Measurements from ENCODE around the gene DPM1. TPM values are rescaled to one million over a fixed set of nuclear protein-coding genes. Genes with fewer than 3 reads are reported as not detected.

The DPM1 gene
- total RNA-seq, 1 experiment from 2014 or later: 57.8 TPM

DNA sequence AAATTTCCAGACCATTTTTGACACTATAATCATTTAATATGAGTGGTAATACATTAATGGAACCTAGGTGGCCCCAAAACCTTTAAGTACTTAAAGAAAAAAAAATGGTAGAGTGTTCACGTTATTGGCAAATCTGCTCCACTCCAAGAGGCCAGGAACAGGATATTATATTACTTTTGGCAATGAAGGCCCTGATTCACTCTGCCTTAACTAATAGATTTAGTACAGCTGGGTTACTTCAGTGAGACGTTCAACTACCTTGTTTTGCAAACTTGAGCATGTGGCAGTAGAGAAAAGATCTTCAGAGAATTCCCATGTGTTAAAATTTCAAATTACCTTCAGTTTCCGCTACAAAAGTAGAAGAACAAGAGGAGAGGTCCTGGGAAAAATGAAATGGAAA is 39.9 kb downstream of the DPM1 start (continued):
- TF ChIP-seq ZNF532 (CRISPR knock-in tag; IDR thresholded peaks at IDR 0.05; ENCODE audit: borderline replicate concordance) (no peak), NFATC4 (CRISPR knock-in tag; IDR thresholded peaks at IDR 0.05) (no peak)

GRCh38 chr20:50916934-50917333 is 41.4 kb downstream of the DPM1 start:
- Mint-ChIP-seq H3K4me1 (peaks cover 75% of the 10 kb centered on the region), H3K36me3 (peaks cover 12% of the 10 kb centered on the region), H3K27ac (peak overlapping the region; percentile 83), H3K4me3 (peak overlapping the region; percentile 5; the same call in 1 of the 2 replicates), H3K9me3 (no peaks in the 10 kb centered on the region), H3K27me3 (ENCODE audit: low read depth) (no peaks in the 10 kb centered on the region)
- TF ChIP-seq AR (CRISPR knock-in tag; IDR thresholded peaks at IDR 0.05): no peak
- TF ChIP-seq, protein P1, sequence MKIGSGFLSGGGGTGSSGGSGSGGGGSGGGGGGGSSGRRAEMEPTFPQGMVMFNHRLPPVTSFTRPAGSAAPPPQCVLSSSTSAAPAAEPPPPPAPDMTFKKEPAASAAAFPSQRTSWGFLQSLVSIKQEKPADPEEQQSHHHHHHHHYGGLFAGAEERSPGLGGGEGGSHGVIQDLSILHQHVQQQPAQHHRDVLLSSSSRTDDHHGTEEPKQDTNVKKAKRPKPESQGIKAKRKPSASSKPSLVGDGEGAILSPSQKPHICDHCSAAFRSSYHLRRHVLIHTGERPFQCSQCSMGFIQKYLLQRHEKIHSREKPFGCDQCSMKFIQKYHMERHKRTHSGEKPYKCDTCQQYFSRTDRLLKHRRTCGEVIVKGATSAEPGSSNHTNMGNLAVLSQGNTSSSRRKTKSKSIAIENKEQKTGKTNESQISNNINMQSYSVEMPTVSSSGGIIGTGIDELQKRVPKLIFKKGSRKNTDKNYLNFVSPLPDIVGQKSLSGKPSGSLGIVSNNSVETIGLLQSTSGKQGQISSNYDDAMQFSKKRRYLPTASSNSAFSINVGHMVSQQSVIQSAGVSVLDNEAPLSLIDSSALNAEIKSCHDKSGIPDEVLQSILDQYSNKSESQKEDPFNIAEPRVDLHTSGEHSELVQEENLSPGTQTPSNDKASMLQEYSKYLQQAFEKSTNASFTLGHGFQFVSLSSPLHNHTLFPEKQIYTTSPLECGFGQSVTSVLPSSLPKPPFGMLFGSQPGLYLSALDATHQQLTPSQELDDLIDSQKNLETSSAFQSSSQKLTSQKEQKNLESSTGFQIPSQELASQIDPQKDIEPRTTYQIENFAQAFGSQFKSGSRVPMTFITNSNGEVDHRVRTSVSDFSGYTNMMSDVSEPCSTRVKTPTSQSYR (CRISPR knock-in tag; IDR thresholded peaks at IDR 0.05): no peak
- TF ChIP-seq NFATC4 (CRISPR knock-in tag; IDR thresholded peaks at IDR 0.05): no peak
- no peak for TF ChIP-seq NR1H2 (CRISPR knock-in tag; IDR thresholded peaks at IDR 0.05)
- TF ChIP-seq SP1 (CRISPR knock-in tag; conservative IDR thresholded peaks at IDR 0.05): no peak
- no peak for TF ChIP-seq ATF3 (CRISPR knock-in tag; conservative IDR thresholded peaks at IDR 0.05)
- TF ChIP-seq FOXP4 (CRISPR knock-in tag; IDR thresholded peaks at IDR 0.05): no peak
- no peak for TF ChIP-seq PRRX2 (CRISPR knock-in tag; IDR thresholded peaks at IDR 0.05)
- no peak for TF ChIP-seq RELA (CRISPR knock-in tag; IDR thresholded peaks at IDR 0.05; ENCODE audit: borderline replicate concordance)
- no peak for TF ChIP-seq ZNF121 (CRISPR knock-in tag; IDR thresholded peaks at IDR 0.05)
- TF ChIP-seq TP53 (CRISPR knock-in tag; IDR thresholded peaks at IDR 0.05): no peak
- TF ChIP-seq ZNF396 (CRISPR knock-in tag; IDR thresholded peaks at IDR 0.05; ENCODE audit: borderline replicate concordance): no peak
- no peak for TF ChIP-seq ZNF263 (CRISPR knock-in tag; IDR thresholded peaks at IDR 0.05; ENCODE audit: low read depth)
- no peak for DNase-seq (ENCODE audit: low spot score)
- ChIA-PET CTCF (interaction anchor here (0.9 to 3.9 kb wide), 6 partner anchors 13 to 281 kb away, joined by 3 to 27 read pairs (median 6); partner anchors contain the start of genes ADNP and BCAS4), POLR2A (interaction anchor here (0.7 to 1.4 kb wide), 2 partner anchors 13 to 14 kb away, joined by 3 to 4 read pairs; partner anchors contain the start of gene ADNP)
- no peak for ATAC-seq

Measured in WTC11 (cell line).